IPS-18a (cell line): Measurements from ENCODE around the gene CLRN3.

Experiments
- H3K27ac ChIP-seq: one replicate; pipeline ENCODE4 v1.5.1; 2013; ENCODE audit warnings: low read length
- H3K27me3 ChIP-seq: one replicate; pipeline ENCODE4 v1.6.1; 2013; ENCODE audit warnings: mild to moderate bottlenecking, low read length; ENCODE audit not compliant: control insufficient read depth, insufficient read depth
- H3K36me3 ChIP-seq: one replicate; pipeline ENCODE4 v1.6.1; 2013; ENCODE audit warnings: low read depth, low read length; ENCODE audit not compliant: control insufficient read depth
- H3K4me1 ChIP-seq: one replicate; pipeline ENCODE4 v1.6.1; 2013; ENCODE audit warnings: low read depth, low read length; ENCODE audit not compliant: control insufficient read depth
- H3K4me3 ChIP-seq: one replicate; pipeline ENCODE4 v1.5.1; 2013; ENCODE audit warnings: low read length
- H3K9ac ChIP-seq: one replicate; pipeline ENCODE4 v1.6.1; 2013; ENCODE audit warnings: mild to moderate bottlenecking, low read length, moderate library complexity
- H3K9me3 ChIP-seq: one replicate; pipeline ENCODE4 v1.6.1; 2013; ENCODE audit warnings: low read depth, low read length; ENCODE audit not compliant: control insufficient read depth

The CLRN3 gene, protein sequence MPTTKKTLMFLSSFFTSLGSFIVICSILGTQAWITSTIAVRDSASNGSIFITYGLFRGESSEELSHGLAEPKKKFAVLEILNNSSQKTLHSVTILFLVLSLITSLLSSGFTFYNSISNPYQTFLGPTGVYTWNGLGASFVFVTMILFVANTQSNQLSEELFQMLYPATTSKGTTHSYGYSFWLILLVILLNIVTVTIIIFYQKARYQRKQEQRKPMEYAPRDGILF

DNA sequence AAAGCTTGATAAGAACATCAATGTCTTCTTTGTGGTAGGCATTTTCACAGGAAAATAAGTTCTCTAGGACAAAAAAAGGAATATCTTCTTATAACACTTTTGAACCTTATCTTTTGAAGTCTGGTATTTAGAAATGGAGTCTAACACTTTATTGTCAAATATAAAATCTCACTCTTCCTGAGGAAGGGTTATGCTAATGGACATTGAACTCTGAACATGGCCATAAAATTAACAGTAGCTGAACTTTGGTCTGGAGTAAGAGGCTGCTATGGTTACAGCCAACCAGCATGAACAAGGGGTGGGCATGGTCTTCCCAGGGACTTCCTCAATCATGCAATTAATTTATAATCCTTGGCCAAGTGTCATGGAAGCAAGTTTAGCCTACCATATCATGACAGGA lies at the start of gene CLRN3:
Gene CLRN3, minus strand, starts transcription at position 199 of the 400 bp plus-strand sequence. Its CDS starts 157 bp downstream, at position 42.
- no peaks in the 10 kb centered on the region for H3K27me3 ChIP-seq
- H3K36me3 ChIP-seq, result no peaks in the 10 kb centered on the region
- H3K9ac ChIP-seq, result no peak within 1 kb of the TSS
- no peak within 1 kb of the TSS for H3K27ac ChIP-seq
- no peak within 1 kb of the TSS for H3K4me3 ChIP-seq
- no peaks in the 10 kb centered on the region for H3K9me3 ChIP-seq
- no peaks in the 10 kb centered on the region for H3K4me1 ChIP-seq

DNA sequence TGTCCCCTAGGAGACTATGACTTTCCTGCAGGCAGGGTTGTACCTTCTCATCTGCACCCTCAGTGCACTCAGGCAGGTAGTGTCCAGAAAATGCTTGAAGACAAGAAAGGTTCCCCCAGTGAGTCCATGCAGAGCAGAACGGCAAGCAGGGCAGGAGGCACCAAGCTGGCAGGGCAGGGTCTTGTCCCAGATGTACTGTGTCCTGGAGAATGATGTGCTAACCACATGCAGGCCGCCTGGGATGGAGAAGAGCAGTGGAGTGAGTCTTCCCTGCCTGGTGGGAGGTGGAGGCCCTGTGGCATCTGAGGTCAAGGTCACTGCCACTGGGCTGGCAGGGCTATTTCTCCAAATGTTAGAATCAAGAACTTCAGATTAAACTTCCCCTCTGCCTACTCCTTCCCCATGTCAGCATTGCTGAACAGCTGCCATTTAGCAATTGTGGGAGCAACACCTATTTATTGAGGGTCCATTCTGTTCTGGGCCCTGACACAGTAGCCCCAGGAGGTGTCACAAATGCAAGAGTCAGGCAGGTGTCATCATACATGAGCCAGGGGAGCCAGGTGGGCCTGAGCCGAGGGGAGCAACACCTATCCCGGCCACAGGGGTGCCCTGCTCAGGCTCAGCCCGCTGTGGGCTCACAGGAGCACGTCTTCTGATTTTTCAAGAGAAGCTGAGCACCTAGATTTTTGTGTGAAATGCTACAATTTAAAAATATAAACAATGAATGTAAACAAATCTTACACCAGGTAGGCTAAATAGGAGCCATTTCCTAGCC lies 48.3 kb upstream of the CLRN3 start:
- Histone ChIP-seq H3K36me3 (no peaks in the 10 kb centered on the region), H3K9ac (no peak overlapping the region), H3K4me3 (no peak overlapping the region), H3K9me3 (no peaks in the 10 kb centered on the region), H3K4me1 (peaks cover 5% of the 10 kb centered on the region), H3K27me3 (no peaks in the 10 kb centered on the region), H3K27ac (no peak overlapping the region)

DNA sequence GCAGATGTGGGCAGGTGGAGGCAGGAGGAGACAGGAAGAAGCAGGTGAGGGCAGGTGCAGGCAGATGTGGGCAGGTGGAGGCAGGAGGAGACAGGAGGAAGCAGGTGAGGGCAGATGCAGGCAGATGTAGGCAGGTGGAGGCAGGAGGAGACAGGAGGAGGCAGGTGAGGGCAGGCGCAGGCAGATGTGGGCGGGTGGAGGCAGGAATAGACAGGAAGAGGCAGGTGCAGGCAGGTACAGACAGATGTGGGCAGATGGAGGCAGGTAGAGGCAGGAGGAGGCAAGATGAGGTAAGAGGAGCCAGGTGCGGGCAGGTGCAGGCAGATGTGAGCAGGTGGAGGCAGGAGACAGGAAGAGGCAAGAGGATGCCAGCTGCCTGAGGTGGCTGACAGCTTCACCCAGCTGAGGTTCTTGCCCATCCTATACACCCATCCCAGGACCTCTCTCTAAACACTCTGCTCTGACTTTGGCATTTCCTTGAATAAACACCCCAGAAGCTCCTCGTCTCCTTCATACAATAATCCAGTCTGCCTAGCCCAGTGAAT lies 47.1 kb upstream of the CLRN3 start:
- peaks cover 5% of the 10 kb centered on the region for H3K4me1 ChIP-seq
- no peak overlapping the region for H3K4me3 ChIP-seq
- H3K27me3 ChIP-seq, result no peaks in the 10 kb centered on the region
- no peaks in the 10 kb centered on the region for H3K9me3 ChIP-seq
- no peaks in the 10 kb centered on the region for H3K36me3 ChIP-seq
- no peak overlapping the region for H3K9ac ChIP-seq
- no peak overlapping the region for H3K27ac ChIP-seq

DNA sequence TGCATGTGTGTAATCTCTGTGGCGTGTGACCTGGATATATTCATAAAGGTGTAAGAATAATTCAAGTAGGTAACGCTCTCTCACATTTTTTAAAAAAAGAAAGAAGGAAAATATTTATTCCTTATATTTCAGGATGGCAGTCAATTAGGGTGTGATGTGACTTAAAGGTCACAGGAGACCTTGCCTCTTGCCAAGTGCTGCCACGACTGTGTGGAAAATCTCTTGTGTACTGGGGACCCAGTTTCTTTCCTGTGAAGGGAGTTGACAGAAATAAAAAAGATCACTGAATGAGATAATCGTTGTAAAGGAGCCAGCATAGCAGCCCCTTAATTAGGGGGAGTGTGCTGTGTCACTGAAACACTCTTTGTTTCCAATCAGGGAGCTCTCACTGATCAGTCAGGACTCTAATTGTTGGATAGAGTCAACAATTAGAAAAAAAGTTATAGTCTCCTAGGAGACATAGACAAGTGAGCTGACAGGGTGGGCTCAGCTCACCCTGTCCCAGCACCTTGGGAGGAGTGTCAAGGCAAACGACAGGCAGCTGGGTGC lies 45.2 kb upstream of the CLRN3 start:
- no peaks in the 10 kb centered on the region for H3K9me3 ChIP-seq

DNA sequence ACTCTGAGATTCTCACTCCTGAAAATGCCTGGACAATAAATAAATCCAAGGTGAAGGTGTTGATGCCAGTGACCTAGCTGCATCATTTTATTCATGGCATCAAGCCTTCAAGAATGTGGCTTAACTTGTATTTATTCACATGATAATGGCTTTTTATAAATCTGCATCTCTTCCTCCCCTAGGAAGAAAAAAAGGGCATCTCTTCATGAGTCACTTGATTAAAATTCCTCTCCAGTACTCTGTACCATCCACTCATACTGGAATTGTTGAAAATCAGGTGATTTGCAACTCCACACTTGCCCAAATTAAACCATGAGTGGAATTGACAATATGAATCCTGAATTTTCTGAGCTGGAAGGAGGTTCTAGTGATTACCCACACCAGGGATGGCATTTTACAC lies 44.3 kb upstream of the CLRN3 start:
- Histone ChIP-seq H3K9ac (no peak overlapping the region), H3K36me3 (no peaks in the 10 kb centered on the region), H3K9me3 (no peaks in the 10 kb centered on the region), H3K27ac (no peak overlapping the region), H3K27me3 (no peaks in the 10 kb centered on the region), H3K4me1 (peaks cover 5% of the 10 kb centered on the region), H3K4me3 (no peak overlapping the region)

More for the DNA sequence above, 45.2 kb upstream of the CLRN3 start:
- no peak overlapping the region for H3K27ac ChIP-seq
- no peak overlapping the region for H3K4me3 ChIP-seq
- no peaks in the 10 kb centered on the region for H3K36me3 ChIP-seq
- peaks cover 5% of the 10 kb centered on the region for H3K4me1 ChIP-seq
- no peaks in the 10 kb centered on the region for H3K27me3 ChIP-seq
- no peak overlapping the region for H3K9ac ChIP-seq

DNA sequence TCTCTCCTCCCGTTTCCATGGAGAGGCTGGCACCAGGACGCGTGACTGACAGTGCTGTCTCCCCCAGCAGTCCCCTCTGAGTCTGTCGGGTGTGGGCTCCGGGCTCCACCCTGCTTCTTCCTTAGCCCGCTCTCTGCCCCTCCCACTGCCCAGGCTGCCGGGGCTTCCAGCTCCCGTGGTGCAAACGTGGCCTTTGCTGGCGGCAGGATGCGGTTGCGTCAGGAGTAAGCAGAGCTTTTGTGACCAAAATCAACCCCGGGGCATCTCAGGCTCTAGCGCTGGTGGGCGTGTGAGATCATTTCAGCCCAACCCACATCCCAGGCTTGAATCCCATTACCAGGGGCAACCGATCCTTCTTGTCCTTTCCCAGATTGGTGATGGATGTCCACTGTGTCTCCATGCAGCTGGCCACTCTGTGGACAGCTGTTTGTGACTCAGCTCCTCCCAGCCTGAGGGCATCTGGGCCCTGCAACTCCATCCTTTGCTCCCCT lies 42.4 kb upstream of the CLRN3 start:
- no peaks in the 10 kb centered on the region for H3K36me3 ChIP-seq
- no peak overlapping the region for H3K9ac ChIP-seq
- peaks cover 5% of the 10 kb centered on the region for H3K4me1 ChIP-seq
- H3K4me3 ChIP-seq, result no peak overlapping the region
- H3K9me3 ChIP-seq, result no peaks in the 10 kb centered on the region
- H3K27ac ChIP-seq, result no peak overlapping the region
- H3K27me3 ChIP-seq, result no peaks in the 10 kb centered on the region

DNA sequence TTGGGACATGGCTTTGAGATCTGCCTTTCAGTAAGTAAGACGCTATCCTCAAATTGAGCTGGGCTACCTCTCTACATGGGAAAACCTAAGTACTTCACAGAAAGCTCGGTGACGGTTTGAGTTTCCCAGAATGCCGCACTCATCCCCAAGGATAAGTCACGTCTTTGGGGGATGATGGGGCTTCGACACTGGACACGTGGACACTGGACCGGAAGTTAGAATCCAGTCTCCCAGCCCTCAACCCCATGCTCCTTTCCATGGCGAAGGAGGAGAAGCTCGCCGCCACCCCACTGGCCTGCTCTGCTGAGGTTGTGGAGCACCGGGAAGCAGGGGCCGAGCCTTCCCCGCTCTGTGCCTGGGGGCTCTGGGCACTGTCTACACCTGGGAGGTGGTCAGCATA lies 41.6 kb upstream of the CLRN3 start:
- H3K9me3 ChIP-seq, result no peaks in the 10 kb centered on the region
- peaks cover 5% of the 10 kb centered on the region for H3K4me1 ChIP-seq
- no peaks in the 10 kb centered on the region for H3K36me3 ChIP-seq
- H3K4me3 ChIP-seq, result no peak overlapping the region
- H3K27ac ChIP-seq, result no peak overlapping the region
- H3K9ac ChIP-seq, result no peak overlapping the region
- no peaks in the 10 kb centered on the region for H3K27me3 ChIP-seq

DNA sequence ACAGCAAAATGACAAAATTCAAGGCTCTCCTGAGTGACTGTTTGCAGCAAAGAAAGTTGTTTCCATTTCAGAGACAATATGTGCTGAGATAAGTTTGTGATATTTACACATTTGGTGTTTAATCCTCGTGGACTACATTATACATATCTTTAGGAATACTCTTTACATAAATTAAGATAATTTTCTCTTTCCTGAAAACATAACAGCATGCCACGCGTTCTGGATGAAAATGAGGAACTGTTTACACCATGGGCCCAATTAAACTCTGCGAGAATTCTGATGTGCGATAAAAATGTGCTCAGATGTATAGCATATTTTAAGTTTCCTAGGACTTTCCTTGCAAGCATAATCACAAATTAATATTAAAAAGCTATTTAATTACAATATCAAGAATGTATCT lies 40.5 kb upstream of the CLRN3 start:
- Histone ChIP-seq H3K4me1 (peaks cover 5% of the 10 kb centered on the region), H3K4me3 (no peak overlapping the region), H3K27me3 (no peaks in the 10 kb centered on the region), H3K9ac (no peak overlapping the region), H3K36me3 (no peaks in the 10 kb centered on the region), H3K27ac (no peak overlapping the region), H3K9me3 (no peaks in the 10 kb centered on the region)

DNA sequence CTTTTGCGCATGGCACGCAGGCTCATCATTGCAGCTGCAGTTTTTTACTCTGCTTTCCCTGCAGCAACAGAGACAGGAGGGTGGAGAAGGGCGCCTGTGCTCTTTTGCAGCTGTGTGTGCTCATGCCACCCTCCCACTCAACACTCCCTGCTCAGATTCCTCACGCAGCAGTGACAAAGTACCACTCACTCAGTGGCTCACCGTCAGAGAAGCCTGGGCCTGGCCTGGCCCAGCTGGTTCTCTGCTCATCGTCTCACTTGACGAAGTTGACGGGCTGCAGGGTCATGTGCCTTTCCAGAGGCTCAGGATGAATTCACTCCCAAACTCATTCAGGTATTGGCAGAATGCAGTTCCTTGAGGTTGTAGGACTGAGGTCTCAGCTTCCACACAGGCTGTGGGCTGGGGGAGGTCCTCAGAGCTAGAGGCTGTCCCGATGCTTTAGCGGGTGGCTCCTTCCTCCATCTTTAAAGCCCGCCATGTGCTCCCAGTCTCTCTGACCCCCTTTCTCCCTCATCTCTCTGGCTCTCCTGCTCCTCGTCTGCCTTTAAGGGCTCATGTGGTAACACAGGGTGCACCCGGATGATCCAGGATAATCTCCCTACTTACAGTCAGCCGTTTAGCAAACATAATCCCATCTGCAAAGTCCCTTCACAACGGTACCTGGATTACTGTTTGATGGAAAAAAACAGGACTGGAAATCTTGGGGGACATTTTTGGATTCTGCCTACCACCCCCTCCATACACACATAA lies 40.0 kb upstream of the CLRN3 start:
- Histone ChIP-seq H3K9me3 (no peaks in the 10 kb centered on the region), H3K9ac (no peak overlapping the region), H3K4me3 (no peak overlapping the region), H3K27me3 (no peaks in the 10 kb centered on the region), H3K36me3 (no peaks in the 10 kb centered on the region), H3K27ac (no peak overlapping the region), H3K4me1 (peaks cover 5% of the 10 kb centered on the region)

DNA sequence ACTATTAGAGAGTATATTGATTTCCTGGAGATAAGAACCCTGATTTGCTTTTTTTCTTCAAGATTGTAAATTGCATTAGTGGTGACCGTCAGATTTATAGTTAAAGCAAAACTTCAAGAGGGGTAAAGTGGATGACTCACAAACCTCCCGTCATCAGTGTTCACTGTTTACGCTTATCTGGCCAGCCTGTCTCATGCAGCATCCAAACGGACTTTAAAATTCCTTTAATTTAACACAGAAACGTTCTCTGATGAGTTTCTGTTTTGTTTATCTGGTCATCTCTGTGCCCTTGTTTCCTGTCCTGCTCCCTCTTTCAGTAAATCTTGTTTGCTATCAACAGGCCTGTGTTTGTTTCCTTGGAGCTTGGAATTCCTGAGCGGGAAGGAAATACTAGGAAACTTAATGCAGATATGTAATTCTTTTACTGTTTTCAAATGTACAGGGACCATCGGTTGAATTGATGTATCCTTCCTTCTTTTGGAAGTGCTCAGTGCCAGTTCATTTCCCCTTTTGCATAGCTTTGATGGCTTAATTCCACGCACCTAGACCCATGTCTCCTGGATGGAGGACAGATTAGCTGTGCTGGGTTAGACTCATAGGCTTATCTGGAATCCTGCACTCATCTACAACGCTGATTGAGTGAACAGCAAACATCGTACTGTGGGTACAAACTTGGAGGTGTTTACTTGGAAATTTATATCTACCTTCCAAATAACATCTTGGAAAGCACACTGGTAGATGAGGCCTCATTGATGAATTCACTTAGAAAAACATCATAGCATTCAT lies 35.5 kb upstream of the CLRN3 start:
- H3K9me3 ChIP-seq, result no peaks in the 10 kb centered on the region
- H3K27me3 ChIP-seq, result no peaks in the 10 kb centered on the region
- H3K27ac ChIP-seq, result no peak overlapping the region
- no peak overlapping the region for H3K4me3 ChIP-seq
- H3K4me1 ChIP-seq, result no peaks in the 10 kb centered on the region
- no peak overlapping the region for H3K9ac ChIP-seq
- no peaks in the 10 kb centered on the region for H3K36me3 ChIP-seq
